GM06990 (cell line): Measurements from ENCODE around the gene AFG1L.
"Not testable (repeated sequence)": the region's sequence is repeated elsewhere in the genome, so short reads cannot be mapped to it uniquely, and the experiment has no call there.

Source experiments
- DNase-seq: peaks from one replicate; pipeline ENCODE4 v3.0.0-alpha.2; 2011; ENCODE audit not compliant: insufficient read length; ENCODE audit errors: extremely low read depth
- H3K27me3 ChIP-seq: replicated peaks from 2 replicates; pipeline ENCODE4 v1.6.0; 2011; ENCODE audit warnings: low read length; ENCODE audit not compliant: control insufficient read depth, insufficient read depth
- H3K36me3 ChIP-seq: 2 replicates; pipeline ENCODE4 v1.5.1; 2011; ENCODE audit warnings: low read length; ENCODE audit not compliant: control insufficient read depth, insufficient read depth
- H3K4me3 ChIP-seq: replicated peaks from 2 replicates; pipeline ENCODE4 v1.5.1; 2011; ENCODE audit warnings: low read depth, mild to moderate bottlenecking, control low read depth, low read length
- CTCF ChIP-seq: IDR thresholded peaks from 2 replicates; pipeline ENCODE4 v1.5.1; 2011; ENCODE audit warnings: low read length, control low read depth, mild to moderate bottlenecking, inconsistent platforms; ENCODE audit not compliant: insufficient read depth, poor library complexity, severe bottlenecking

Gene AFG1L

GRCh38 chr6:108309844-108310243, 15.0 kb downstream of the AFG1L start:
- TF ChIP-seq CTCF = no peak
- H3K36me3 ChIP-seq = no peaks in the 10 kb centered on the region
- no peaks in the 10 kb centered on the region for H3K27me3 ChIP-seq
- H3K4me3 ChIP-seq = no peak overlapping the region
- DNase-seq = no peak

- Histone ChIP-seq H3K27me3 (no peaks in the 10 kb centered on the region), H3K4me3 (no peak overlapping the region), H3K36me3 (no peaks in the 10 kb centered on the region)
- no peak for DNase-seq
- no peak for TF ChIP-seq CTCF
Measured at GRCh38 chr6:108312605-108313004, 17.8 kb downstream of the AFG1L start.

- H3K27me3 ChIP-seq = no peaks in the 10 kb centered on the region
Measured at GRCh38 chr6:108321253-108321747, 26.4 kb downstream of the AFG1L start.

GRCh38 chr6:108322728-108323127, 27.9 kb downstream of the AFG1L start:
- H3K27me3 ChIP-seq = no peaks in the 10 kb centered on the region
- DNase-seq = no peak
- H3K36me3 ChIP-seq = peaks cover 2% of the 10 kb centered on the region; the same call in 1 of the 2 replicates
- no peak overlapping the region for H3K4me3 ChIP-seq
- TF ChIP-seq CTCF = no peak

More at GRCh38 chr6:108321253-108321747, 26.4 kb downstream of the AFG1L start:
- Histone ChIP-seq H3K4me3 (no peak overlapping the region), H3K36me3 (peaks cover 2% of the 10 kb centered on the region; the same call in 1 of the 2 replicates)
- TF ChIP-seq CTCF = no peak
- no peak for DNase-seq

GRCh38 chr6:108323710-108324466, 29.0 kb downstream of the AFG1L start:
- H3K27me3 ChIP-seq = no peaks in the 10 kb centered on the region
- peaks cover 2% of the 10 kb centered on the region; the same call in 1 of the 2 replicates for H3K36me3 ChIP-seq
- no peak for TF ChIP-seq CTCF
- H3K4me3 ChIP-seq = no peak overlapping the region
- DNase-seq = no peak

- H3K4me3 ChIP-seq, DNase-seq: not testable (repeated sequence)
Measured at GRCh38 chr6:108330221-108330785, 35.4 kb downstream of the AFG1L start.

More at GRCh38 chr6:108330221-108330785, 35.4 kb downstream of the AFG1L start:
- H3K36me3 ChIP-seq, H3K27me3 ChIP-seq: not testable (repeated sequence)
